Fibroblast of villous mesenchyme (primary cell): ENCODE measurements around the gene GSG1. TPM values are rescaled to one million over a fixed set of nuclear protein-coding genes. Genes with fewer than 3 reads are reported as not detected.

Experiments
- DNase-seq: peaks from one replicate; pipeline ENCODE4 v3.0.0-alpha.2; 2010; ENCODE audit warnings: low read depth
- H3K4me3 ChIP-seq: 2 replicates; pipeline ENCODE4 v1.5.1; 2011; ENCODE audit warnings: low read depth, mild to moderate bottlenecking, low read length
- total RNA-seq: library from RNA; depleted of rRNA; stranded (reverse); fragments of >200 nt; gene quantifications from 2 replicates; pipeline ENCODE4 v1.2.3, GENCODE V29; 2012
- TF ChIP-seq, protein P1 (sequence below): IDR thresholded peaks from 2 replicates; pipeline ENCODE4 v1.5.1; 2012; ENCODE audit warnings: low read depth, mild to moderate bottlenecking, low read length; ENCODE audit not compliant: insufficient read depth

GSG1 gene
- total RNA-seq, 1 donor: 11.2 TPM

DNA sequence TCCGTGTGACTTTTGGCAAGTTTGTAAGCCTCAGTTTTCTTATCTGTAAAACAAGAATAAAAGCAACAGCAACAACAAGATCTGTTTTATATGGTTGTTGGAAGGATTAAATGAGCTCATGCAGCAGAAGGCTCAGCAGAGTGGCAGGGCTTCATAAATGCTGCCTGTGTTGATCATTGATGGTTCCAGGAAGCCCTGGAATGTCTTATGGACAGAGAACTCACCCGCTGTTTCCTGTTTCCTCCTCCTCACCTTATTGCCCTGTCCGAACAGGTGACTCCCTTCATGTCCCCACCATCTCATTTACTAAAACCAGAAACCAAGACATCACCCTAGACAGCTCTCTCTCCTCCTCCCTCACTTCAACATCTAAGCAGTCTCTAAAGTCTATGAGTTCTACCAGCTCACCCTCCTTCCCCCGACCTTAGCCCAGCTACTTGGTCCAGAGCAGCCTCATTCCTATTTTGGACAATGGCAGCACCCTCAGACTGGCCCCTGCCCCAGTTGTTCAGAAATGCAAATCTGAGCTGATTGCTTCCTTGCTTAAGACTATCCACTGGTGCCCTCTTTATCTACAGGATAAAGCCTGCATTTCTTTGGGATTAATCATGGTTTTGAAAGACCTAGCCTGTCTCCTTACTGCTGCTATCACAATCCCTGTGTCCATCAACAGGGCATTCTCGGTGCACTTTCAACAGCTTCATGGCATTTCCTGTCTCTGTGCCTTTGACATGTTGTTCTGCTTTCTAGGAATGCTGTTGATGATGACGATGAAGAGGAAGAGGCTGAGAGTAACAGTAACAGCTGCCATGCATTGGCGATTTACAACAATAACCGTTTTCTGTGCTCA lies 21.4 kb upstream of the GSG1 start:
- H3K4me3 ChIP-seq: no peak overlapping the region
- TF ChIP-seq, protein P1, sequence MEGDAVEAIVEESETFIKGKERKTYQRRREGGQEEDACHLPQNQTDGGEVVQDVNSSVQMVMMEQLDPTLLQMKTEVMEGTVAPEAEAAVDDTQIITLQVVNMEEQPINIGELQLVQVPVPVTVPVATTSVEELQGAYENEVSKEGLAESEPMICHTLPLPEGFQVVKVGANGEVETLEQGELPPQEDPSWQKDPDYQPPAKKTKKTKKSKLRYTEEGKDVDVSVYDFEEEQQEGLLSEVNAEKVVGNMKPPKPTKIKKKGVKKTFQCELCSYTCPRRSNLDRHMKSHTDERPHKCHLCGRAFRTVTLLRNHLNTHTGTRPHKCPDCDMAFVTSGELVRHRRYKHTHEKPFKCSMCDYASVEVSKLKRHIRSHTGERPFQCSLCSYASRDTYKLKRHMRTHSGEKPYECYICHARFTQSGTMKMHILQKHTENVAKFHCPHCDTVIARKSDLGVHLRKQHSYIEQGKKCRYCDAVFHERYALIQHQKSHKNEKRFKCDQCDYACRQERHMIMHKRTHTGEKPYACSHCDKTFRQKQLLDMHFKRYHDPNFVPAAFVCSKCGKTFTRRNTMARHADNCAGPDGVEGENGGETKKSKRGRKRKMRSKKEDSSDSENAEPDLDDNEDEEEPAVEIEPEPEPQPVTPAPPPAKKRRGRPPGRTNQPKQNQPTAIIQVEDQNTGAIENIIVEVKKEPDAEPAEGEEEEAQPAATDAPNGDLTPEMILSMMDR: no peak
- DNase-seq: peak; percentile 71

DNA sequence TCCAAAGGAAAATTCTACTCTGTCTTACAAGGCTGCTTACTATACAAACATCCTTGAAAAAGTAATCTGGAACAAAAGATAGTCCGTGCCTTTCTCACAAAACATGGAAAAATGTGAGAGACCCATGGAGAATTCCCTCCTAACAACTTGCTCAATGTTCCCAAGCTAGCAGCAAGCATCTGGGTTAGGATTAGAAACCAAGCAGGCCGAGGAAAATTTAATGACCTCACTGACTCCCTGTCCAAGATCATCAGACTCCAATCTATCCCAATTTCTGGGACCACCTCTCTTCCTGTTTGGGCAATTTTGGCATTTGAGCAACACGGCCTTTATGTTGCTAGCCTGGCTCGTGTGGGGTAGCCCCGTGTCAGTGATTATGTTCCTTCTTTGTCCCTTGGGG lies 18.1 kb upstream of the GSG1 start:
- TF ChIP-seq, protein P1: no peak
- no peak for DNase-seq

DNA sequence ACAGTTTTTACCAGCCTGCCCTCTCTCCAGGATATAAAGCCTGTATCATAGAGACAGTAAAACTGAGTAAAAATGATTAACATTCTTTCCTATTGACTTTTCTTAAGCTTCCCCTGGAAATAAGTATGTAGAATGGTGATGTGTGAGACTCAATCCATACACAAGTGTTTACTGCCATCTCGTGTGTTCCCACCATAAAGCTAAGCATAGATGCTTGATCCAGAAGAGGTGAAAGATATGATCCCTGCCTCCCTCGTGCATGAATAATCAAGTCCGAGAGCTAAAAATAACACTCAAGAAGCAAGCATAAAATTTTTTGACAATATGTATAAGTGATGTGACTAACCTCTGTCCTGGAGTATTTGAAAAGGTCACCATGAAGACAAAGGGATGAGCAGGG lies 16.9 kb upstream of the GSG1 start:
- no peak for DNase-seq
- no peak overlapping the region for H3K4me3 ChIP-seq
- TF ChIP-seq, protein P1: no peak

More for the DNA sequence above, 18.1 kb upstream of the GSG1 start:
- H3K4me3 ChIP-seq: no peak overlapping the region

DNA sequence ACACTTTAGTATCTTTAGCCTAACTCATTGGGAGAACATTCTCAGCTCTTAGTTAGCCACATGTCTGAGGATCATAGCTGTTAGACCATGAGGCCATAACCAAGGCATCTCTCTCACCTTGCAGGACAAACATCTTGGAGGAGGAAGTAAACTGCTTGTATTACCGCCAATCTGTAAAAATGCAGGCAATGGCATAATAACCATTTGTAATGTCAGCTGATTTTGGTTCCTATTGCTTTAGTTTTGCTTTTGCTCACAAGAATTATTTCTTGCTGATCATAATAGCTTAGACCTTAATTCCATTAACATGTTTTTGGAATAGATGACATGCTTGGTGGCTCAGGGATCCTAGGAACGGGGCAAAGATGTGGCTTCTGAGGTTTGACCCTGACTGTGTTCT lies 16.4 kb upstream of the GSG1 start:
- H3K4me3 ChIP-seq: no peak overlapping the region
- no peak for DNase-seq
- TF ChIP-seq, protein P1: no peak

DNA sequence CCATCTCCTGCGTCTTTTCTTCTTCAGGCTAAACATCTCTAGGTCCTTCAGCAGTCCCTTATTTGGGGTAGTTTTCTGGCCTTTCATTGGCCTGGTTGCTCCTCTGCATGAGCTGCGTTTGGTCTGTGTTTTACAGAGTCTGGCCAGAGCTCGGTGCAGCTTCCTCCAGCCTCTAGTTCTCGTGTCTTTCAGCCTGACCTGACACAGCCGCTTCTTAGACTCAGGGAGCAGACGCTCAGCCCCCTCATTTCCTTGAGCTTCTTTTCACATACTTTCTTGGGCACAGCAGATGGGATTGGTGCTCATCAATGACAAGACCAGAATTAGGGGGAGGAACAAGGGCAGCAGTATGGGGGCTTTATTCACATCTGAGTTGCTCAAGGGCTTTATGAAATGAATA lies 13.6 kb upstream of the GSG1 start:
- TF ChIP-seq, protein P1: no peak
- no peak overlapping the region for H3K4me3 ChIP-seq
- DNase-seq: no peak

DNA sequence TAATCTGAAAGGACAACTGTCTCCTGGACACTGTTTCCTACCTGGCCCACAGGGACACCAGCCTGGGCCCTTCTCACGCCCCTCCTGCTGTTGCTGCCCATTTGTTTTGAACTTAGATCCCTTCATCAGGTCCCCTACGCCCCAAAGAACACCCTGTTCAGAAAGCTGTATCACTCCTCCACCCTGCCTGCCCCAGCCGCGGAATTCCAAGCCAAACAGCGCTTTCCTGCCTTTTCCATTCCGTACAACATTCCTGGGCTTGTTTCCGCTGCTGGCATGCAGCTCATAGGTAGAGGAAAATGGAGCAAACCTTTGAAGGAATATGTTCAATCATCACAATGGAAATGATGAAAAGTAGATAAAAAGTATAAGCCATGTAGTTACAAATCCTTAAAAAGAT lies 12.8 kb upstream of the GSG1 start:
- DNase-seq: no peak

More for the DNA sequence above, 12.8 kb upstream of the GSG1 start:
- TF ChIP-seq, protein P1: no peak
- no peak overlapping the region for H3K4me3 ChIP-seq
